ENCODE data around the gene HINFP. TPM values are rescaled to one million over a fixed set of nuclear protein-coding genes. Genes with fewer than 3 reads are reported as not detected.

HINFP gene, protein sequence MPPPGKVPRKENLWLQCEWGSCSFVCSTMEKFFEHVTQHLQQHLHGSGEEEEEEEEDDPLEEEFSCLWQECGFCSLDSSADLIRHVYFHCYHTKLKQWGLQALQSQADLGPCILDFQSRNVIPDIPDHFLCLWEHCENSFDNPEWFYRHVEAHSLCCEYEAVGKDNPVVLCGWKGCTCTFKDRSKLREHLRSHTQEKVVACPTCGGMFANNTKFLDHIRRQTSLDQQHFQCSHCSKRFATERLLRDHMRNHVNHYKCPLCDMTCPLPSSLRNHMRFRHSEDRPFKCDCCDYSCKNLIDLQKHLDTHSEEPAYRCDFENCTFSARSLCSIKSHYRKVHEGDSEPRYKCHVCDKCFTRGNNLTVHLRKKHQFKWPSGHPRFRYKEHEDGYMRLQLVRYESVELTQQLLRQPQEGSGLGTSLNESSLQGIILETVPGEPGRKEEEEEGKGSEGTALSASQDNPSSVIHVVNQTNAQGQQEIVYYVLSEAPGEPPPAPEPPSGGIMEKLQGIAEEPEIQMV
- 43.1 TPM for polyA plus RNA-seq (2013, experiment 1 of 4)
- polyA plus RNA-seq (2013, experiment 2 of 4) = 40.3 TPM
- polyA plus RNA-seq (2013, experiment 3 of 4) = 39.3 TPM
- 39.0 TPM for polyA plus RNA-seq (2013, experiment 4 of 4)

DNA sequence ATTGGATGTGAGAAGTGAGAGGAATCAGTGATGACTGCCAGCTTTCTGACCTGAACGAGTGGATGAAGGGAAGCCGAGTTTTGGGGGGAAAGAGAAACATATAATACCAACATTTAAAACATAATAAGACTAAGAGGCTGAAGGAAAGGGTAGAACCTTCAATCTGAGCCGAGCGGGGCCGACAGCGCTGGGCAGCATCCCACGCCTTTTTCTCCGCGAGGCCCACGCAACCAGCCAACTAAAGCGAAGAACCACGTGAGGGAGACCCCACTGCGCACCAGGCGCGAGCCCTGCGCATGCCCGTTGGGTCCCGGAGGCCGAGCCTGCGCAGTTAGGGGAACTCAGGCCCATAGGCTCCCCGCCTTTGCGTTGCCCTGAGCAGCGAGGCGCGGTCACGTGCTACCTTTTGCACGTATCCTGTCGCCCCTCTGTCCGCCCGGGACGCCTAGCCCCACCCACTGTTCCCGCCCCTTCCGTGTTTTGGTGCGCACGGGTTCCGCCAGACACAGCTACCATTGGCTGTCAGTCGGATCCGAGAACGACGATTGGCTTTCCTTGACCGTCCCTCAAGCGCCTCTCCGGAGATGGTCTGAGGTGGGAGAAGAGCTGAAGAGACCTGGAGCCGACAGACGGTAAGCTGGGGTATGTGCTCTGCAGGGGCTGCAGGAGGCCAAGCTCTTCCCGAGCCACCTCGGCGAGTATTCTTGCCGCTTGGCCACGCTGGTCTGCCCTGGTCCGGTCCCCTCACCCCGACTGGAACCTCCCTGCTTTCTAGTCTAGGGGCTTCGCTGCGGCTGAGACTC, at the start of gene HINFP:
TSS of gene HINFP (plus strand) at position 573 of the 803 bp plus-strand sequence. CDS start 5,365 bp downstream, outside the sequence.
- H3K4me1 ChIP-seq (ENCODE audit: control insufficient read depth, insufficient read depth, low read length) = no peaks in the 10 kb centered on the region
- WGBS, 2 experiments = 0 to 1% methylated on average over 52 to 54 of the region's 54 CpGs
- no peaks in the 10 kb centered on the region for H3K27me3 ChIP-seq (ENCODE audit: control insufficient read depth, insufficient read depth, low read length, poor library complexity, severe bottlenecking)
- no peaks in the 10 kb centered on the region for H3K9me3 ChIP-seq (ENCODE audit: control insufficient read depth, low read length)
- H3K27ac ChIP-seq (ENCODE audit: insufficient read depth, low read depth, low read length, poor library complexity, severe bottlenecking) = no peak within 1 kb of the TSS
- H3K36me3 ChIP-seq (ENCODE audit: control insufficient read depth, insufficient read depth, low read length) = no peaks in the 10 kb centered on the region
- peak within 1 kb of the TSS; percentile 84 for H3K4me3 ChIP-seq (ENCODE audit: insufficient read depth, low read depth, low read length)

DNA sequence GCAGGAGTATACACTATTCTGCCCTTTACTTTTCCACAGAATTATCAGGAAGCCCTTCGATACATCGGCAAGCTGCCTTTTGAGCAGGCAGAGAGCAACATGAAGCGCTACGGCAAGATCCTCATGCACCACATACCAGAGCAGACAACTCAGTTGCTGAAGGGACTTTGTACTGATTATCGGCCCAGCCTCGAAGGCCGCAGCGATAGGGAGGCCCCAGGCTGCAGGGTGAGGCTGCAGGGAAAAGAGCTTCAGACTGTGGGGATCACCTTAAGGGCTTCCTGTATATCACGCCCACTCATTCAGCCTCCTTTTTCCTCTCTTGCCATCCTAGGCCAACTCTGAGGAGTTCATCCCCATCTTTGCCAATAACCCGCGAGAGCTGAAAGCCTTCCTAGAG, 43.5 kb upstream of the HINFP start:
- no peaks in the 10 kb centered on the region for H3K9me3 ChIP-seq (ENCODE audit: control insufficient read depth, low read length)
- peaks cover 51% of the 10 kb centered on the region for H3K36me3 ChIP-seq (ENCODE audit: control insufficient read depth, insufficient read depth, low read length)
- WGBS, 2 experiments = 96% methylated on average over 11 of the region's 11 CpGs

DNA sequence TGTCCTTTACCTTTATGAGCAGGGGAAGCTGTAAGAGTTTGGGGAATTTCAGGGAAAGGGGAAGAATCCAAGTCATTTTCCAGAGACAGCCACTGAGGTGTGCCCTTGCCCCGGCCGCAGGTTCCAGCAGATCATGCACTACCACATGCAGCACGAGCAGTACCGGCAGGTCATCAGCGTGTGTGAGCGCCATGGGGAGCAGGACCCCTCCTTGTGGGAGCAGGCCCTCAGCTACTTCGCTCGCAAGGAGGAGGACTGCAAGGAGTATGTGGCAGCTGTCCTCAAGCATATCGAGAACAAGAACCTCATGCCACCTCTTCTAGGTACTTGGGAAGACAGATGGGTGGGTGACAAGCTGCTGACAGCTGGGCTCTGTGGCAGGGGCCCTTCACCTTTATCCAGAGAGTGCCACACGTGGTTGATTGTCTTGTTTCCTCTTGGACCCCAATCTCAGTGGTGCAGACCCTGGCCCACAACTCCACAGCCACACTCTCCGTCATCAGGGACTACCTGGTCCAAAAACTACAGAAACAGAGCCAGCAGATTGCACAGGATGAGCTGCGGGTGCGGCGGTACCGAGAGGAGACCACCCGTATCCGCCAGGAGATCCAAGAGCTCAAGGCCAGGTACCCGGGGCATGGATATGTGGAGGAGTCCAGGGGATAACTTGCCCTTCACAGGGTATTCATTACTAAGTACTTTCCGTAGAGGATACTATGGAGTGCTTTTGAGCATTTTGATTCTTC, 42.5 kb upstream of the HINFP start:
- Histone ChIP-seq H3K4me1 (ENCODE audit: control insufficient read depth, insufficient read depth, low read length) (no peaks in the 10 kb centered on the region), H3K36me3 (ENCODE audit: control insufficient read depth, insufficient read depth, low read length) (peaks cover 41% of the 10 kb centered on the region), H3K9me3 (ENCODE audit: control insufficient read depth, low read length) (no peaks in the 10 kb centered on the region), H3K4me3 (ENCODE audit: insufficient read depth, low read depth, low read length) (no peak overlapping the region), H3K27me3 (ENCODE audit: control insufficient read depth, insufficient read depth, low read length, poor library complexity, severe bottlenecking) (no peaks in the 10 kb centered on the region), H3K27ac (ENCODE audit: insufficient read depth, low read depth, low read length, poor library complexity, severe bottlenecking) (no peak overlapping the region)
- WGBS, 2 experiments = 93 to 94% methylated on average over 19 of the region's 19 CpGs

More for the DNA sequence above, 43.5 kb upstream of the HINFP start:
- no peaks in the 10 kb centered on the region for H3K27me3 ChIP-seq (ENCODE audit: control insufficient read depth, insufficient read depth, low read length, poor library complexity, severe bottlenecking)
- H3K4me1 ChIP-seq (ENCODE audit: control insufficient read depth, insufficient read depth, low read length) = no peaks in the 10 kb centered on the region
- no peak overlapping the region for H3K27ac ChIP-seq (ENCODE audit: insufficient read depth, low read depth, low read length, poor library complexity, severe bottlenecking)
- H3K4me3 ChIP-seq (ENCODE audit: insufficient read depth, low read depth, low read length) = no peak overlapping the region

DNA sequence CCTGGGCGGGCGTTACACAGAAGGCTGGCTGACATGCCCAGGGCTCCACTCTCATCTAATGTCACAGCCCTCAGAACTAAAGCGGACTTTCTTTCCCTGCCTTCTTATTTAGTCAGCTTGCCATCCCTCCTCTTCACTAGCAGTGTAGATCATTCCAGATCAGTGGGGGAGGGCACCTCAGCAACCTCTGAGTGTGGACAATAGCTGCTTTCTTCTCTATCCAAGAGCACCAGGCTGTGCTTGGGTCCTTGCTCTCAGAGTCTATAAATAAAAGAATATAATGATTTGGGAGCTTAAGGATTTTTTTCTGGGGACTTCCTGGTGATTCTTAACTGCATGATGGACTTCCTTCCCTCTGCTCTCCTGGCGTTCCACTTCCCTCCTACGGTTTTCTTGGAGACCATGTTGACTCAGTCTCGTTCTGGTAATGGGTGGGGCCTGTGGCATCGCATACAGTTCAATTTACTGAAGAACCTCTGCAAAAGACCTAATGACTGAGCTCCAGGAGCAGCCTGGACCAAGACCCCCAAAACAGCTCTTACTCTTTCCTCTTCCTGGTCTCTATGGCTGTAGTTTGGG, 39.6 kb upstream of the HINFP start:
- WGBS, 2 experiments = 92 to 93% methylated on average over 7 of the region's 7 CpGs
- Histone ChIP-seq H3K27me3 (ENCODE audit: control insufficient read depth, insufficient read depth, low read length, poor library complexity, severe bottlenecking) (no peaks in the 10 kb centered on the region), H3K4me3 (ENCODE audit: insufficient read depth, low read depth, low read length) (no peak overlapping the region), H3K4me1 (ENCODE audit: control insufficient read depth, insufficient read depth, low read length) (no peaks in the 10 kb centered on the region), H3K9me3 (ENCODE audit: control insufficient read depth, low read length) (no peaks in the 10 kb centered on the region), H3K36me3 (ENCODE audit: control insufficient read depth, insufficient read depth, low read length) (peaks cover 34% of the 10 kb centered on the region), H3K27ac (ENCODE audit: insufficient read depth, low read depth, low read length, poor library complexity, severe bottlenecking) (no peak overlapping the region)

DNA sequence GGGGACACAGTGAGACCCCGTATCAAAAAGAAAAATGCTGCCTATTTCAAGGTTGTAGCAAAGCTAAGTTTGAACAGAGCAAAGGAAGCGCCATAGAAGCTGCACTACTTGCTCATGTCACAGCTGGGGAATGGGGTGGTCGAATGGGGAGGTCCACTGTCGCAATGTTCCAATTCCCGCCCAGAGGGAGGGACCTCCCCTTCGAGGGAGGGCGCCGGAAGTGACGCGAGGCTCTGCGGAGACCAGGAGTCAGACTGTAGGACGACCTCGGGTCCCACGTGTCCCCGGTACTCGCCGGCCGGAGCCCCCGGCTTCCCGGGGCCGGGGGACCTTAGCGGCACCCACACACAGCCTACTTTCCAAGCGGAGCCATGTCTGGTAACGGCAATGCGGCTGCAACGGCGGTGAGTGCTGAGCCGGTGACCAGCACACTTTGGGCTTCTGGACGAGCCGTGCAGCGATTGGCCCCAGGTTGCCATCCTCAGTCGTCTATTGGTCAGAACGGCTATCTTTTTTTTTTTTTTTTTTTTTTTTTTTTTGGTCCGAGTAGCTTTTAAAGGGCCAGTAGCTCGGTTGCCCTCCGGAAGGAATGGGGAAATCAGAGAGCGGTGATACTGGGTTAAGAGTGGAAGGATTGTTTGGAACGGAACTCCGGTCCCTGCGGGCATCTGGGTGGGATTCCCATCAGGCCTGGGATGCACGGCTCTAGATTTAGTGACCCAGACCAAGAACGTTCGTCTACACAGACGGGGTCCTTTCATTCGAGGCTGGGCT, 36.5 kb upstream of the HINFP start, which contains the start of gene HMBS:
TSS of gene HMBS (plus strand) at position 219 of the 774 bp plus-strand sequence. CDS start at position 372, 153 bp downstream.
- peak within 1 kb of the TSS; percentile 80 for H3K4me3 ChIP-seq (ENCODE audit: insufficient read depth, low read depth, low read length)
- no peaks in the 10 kb centered on the region for H3K27me3 ChIP-seq (ENCODE audit: control insufficient read depth, insufficient read depth, low read length, poor library complexity, severe bottlenecking)
- H3K36me3 ChIP-seq (ENCODE audit: control insufficient read depth, insufficient read depth, low read length) = peaks cover 10% of the 10 kb centered on the region
- no peaks in the 10 kb centered on the region for H3K9me3 ChIP-seq (ENCODE audit: control insufficient read depth, low read length)
- peak within 1 kb of the TSS; percentile 74 for H3K27ac ChIP-seq (ENCODE audit: insufficient read depth, low read depth, low read length, poor library complexity, severe bottlenecking)
- H3K4me1 ChIP-seq (ENCODE audit: control insufficient read depth, insufficient read depth, low read length) = no peaks in the 10 kb centered on the region
- WGBS, 2 experiments = 1% methylated on average over 45 of the region's 45 CpGs

DNA sequence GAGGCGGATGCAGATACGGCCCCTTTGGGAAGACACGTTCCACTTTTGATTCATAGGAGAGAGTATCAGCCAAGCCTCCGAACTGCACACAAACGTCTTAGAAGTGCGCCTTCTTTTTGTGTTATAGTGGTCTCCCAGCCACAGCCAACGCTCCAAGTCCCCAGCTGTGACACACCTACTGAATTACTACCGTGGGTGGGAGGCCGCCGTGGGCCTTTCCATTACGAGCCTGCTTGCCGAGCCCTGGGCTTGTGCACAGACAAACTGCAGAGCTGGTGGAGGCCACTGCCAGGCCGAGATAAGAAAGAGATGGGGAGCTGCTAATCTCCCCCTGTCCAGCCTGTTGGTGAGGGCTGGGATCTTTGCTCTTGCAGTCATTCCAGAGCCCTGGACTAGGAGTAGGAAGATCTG, 35.9 kb upstream of the HINFP start:
- Histone ChIP-seq H3K4me1 (ENCODE audit: control insufficient read depth, insufficient read depth, low read length) (no peaks in the 10 kb centered on the region), H3K27me3 (ENCODE audit: control insufficient read depth, insufficient read depth, low read length, poor library complexity, severe bottlenecking) (no peaks in the 10 kb centered on the region), H3K27ac (ENCODE audit: insufficient read depth, low read depth, low read length, poor library complexity, severe bottlenecking) (no peak overlapping the region), H3K9me3 (ENCODE audit: control insufficient read depth, low read length) (no peaks in the 10 kb centered on the region), H3K36me3 (ENCODE audit: control insufficient read depth, insufficient read depth, low read length) (peaks cover 10% of the 10 kb centered on the region), H3K4me3 (ENCODE audit: insufficient read depth, low read depth, low read length) (peak overlapping the region; percentile 80)
- WGBS, 2 experiments = 4 to 5% methylated on average over 13 of the region's 13 CpGs

DNA sequence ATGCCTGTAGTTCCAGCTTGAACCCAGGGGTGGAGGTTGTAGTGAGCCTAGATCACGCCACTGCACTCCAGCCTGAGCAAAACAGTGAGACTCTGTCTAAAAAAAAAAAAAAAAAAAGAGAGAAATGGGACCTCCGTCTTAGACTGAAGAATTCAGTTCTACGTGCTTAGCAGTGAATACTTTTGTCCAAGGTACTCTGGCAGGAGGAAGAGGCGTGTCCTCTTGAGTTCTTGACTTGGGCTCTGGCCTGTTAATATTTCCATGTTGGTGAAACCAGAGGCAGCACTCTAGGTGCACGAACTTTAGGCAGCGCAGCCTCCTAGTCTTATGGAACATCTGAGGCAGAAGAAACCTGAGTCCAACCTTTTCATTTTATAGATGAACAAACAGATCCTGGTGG, 34.3 kb upstream of the HINFP start:
- H3K27ac ChIP-seq (ENCODE audit: insufficient read depth, low read depth, low read length, poor library complexity, severe bottlenecking) = no peak overlapping the region
- peaks cover 6% of the 10 kb centered on the region for H3K4me1 ChIP-seq (ENCODE audit: control insufficient read depth, insufficient read depth, low read length)
- no peaks in the 10 kb centered on the region for H3K27me3 ChIP-seq (ENCODE audit: control insufficient read depth, insufficient read depth, low read length, poor library complexity, severe bottlenecking)
- 94 to 97% methylated on average over 6 of the region's 6 CpGs for WGBS, 2 experiments
- H3K36me3 ChIP-seq (ENCODE audit: control insufficient read depth, insufficient read depth, low read length) = peaks cover 9% of the 10 kb centered on the region
- no peak overlapping the region for H3K4me3 ChIP-seq (ENCODE audit: insufficient read depth, low read depth, low read length)
- no peaks in the 10 kb centered on the region for H3K9me3 ChIP-seq (ENCODE audit: control insufficient read depth, low read length)

DNA sequence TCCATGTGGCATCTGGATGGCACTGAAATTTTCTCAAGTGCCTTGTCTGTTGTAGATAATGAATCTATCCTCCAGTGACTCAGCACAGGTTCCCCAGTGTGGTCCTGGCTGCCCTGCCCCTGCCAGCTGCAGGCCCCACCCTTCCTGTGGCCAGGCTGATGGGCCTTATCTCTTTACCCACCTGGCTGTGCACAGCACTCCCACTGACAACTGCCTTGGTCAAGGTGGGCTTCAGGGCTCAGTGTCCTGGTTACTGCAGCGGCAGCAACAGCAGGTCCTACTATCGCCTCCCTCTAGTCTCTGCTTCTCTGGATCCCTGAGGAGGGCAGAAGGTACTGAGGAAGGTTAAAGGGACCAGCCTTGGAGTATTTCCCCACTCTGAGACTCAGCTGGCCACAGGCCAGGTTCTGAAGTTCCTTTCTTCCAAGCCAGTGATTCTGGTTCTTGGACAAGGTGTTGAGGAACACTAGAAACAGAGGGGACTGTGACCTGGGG, 33.6 kb upstream of the HINFP start:
- Histone ChIP-seq H3K27ac (ENCODE audit: insufficient read depth, low read depth, low read length, poor library complexity, severe bottlenecking) (no peak overlapping the region), H3K9me3 (ENCODE audit: control insufficient read depth, low read length) (no peaks in the 10 kb centered on the region), H3K36me3 (ENCODE audit: control insufficient read depth, insufficient read depth, low read length) (peaks cover 15% of the 10 kb centered on the region), H3K27me3 (ENCODE audit: control insufficient read depth, insufficient read depth, low read length, poor library complexity, severe bottlenecking) (no peaks in the 10 kb centered on the region), H3K4me3 (ENCODE audit: insufficient read depth, low read depth, low read length) (no peak overlapping the region), H3K4me1 (ENCODE audit: control insufficient read depth, insufficient read depth, low read length) (peaks cover 13% of the 10 kb centered on the region)
- WGBS, 2 experiments = 92 to 96% methylated on average over 2 of the region's 2 CpGs

DNA sequence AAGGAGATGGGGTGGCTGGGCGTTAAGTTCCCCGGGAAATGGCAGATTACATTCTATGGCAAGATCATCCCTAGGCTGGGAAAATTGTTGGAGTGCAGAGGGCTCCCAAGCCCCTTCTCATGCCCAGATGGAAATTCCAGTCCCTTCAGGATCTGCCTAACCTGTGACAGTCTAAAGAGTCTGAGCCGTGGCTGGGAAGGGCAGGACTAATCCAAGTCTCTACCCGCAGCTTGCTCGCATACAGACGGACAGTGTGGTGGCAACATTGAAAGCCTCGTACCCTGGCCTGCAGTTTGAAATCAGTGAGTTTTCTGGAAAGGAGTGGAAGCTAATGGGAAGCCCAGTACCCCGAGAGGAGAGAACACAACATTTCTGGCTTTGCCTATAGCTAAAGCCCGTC, 33.0 kb upstream of the HINFP start:
- no peaks in the 10 kb centered on the region for H3K27me3 ChIP-seq (ENCODE audit: control insufficient read depth, insufficient read depth, low read length, poor library complexity, severe bottlenecking)
- peaks cover 19% of the 10 kb centered on the region for H3K4me1 ChIP-seq (ENCODE audit: control insufficient read depth, insufficient read depth, low read length)
- 96% methylated on average over 9 of the region's 9 CpGs for WGBS, 2 experiments
- H3K9me3 ChIP-seq (ENCODE audit: control insufficient read depth, low read length) = no peaks in the 10 kb centered on the region
- no peak overlapping the region for H3K27ac ChIP-seq (ENCODE audit: insufficient read depth, low read depth, low read length, poor library complexity, severe bottlenecking)
- H3K4me3 ChIP-seq (ENCODE audit: insufficient read depth, low read depth, low read length) = no peak overlapping the region
- H3K36me3 ChIP-seq (ENCODE audit: control insufficient read depth, insufficient read depth, low read length) = peaks cover 15% of the 10 kb centered on the region

All from ectodermal cell (in vitro differentiated cells).